Fibroblast of lung (primary cell): ENCODE measurements around the gene GNPTAB. TPM values are rescaled to one million over a fixed set of nuclear protein-coding genes. Genes with fewer than 3 reads are reported as not detected.

Source experiments
- DNase-seq, 2 donors: peaks; one replicate each; pipeline versions ENCODE4 v3.0.0 to v3.0.0-alpha.2; 2010; ENCODE audit warnings: low read depth in 2 of 2
- H2AFZ ChIP-seq: 2 replicates; pipeline ENCODE4 v1.5.1; 2012; ENCODE audit warnings: low read length, control low read depth, inconsistent platforms
- H3K27ac ChIP-seq: 2 replicates; pipeline ENCODE4 v1.5.1; 2011; ENCODE audit warnings: low read length, control low read depth; ENCODE audit not compliant: insufficient read depth
- H3K27me3 ChIP-seq: 2 replicates; pipeline ENCODE4 v1.5.1; 2011; ENCODE audit warnings: mild to moderate bottlenecking, low read length; ENCODE audit not compliant: control insufficient read depth, insufficient read depth
- H3K36me3 ChIP-seq: 2 replicates; pipeline ENCODE4 v1.5.1; 2011; ENCODE audit warnings: low read length; ENCODE audit not compliant: control insufficient read depth, insufficient read depth
- H3K4me1 ChIP-seq: 2 replicates; pipeline ENCODE4 v1.5.1; 2011; ENCODE audit warnings: low read length; ENCODE audit not compliant: control insufficient read depth, insufficient read depth; ENCODE audit errors: extremely low read depth
- H3K4me2 ChIP-seq: 2 replicates; pipeline ENCODE4 v1.5.1; 2011; ENCODE audit warnings: low read length, control low read depth; ENCODE audit not compliant: insufficient read depth; ENCODE audit errors: extremely low read depth
- H3K4me3 ChIP-seq, 4 experiments: fragments of 200-600 bp in 1 of 4; sonication (generic) in 1 of 4; replicated peaks in 1 of 4; 2 replicates each; pipeline ENCODE4 v1.5.1; 2011 to 2016; ENCODE audit warnings: low read length in 4 of 4, low read depth in 3 of 4, mild to moderate bottlenecking in 3 of 4, control low read depth in 2 of 4, inconsistent platforms in 1 of 4, mixed read lengths in 1 of 4; ENCODE audit not compliant: insufficient read depth in 1 of 4; ENCODE audit errors: control extremely low read depth in 1 of 4
- H3K79me2 ChIP-seq: 2 replicates; pipeline ENCODE4 v1.5.1; 2012; ENCODE audit warnings: mild to moderate bottlenecking, low read length, inconsistent platforms; ENCODE audit not compliant: control insufficient read depth, insufficient read depth
- H3K9ac ChIP-seq: 2 replicates; pipeline ENCODE4 v1.5.1; 2011; ENCODE audit warnings: mild to moderate bottlenecking, low read length, control low read depth; ENCODE audit not compliant: insufficient read depth
- H3K9me3 ChIP-seq: 2 replicates; pipeline ENCODE4 v1.5.1; 2012; ENCODE audit warnings: low read depth, low read length; ENCODE audit not compliant: control insufficient read depth, insufficient read depth
- H4K20me1 ChIP-seq: 2 replicates; pipeline ENCODE4 v1.5.1; 2011; ENCODE audit warnings: low read length; ENCODE audit not compliant: control insufficient read depth, insufficient read depth; ENCODE audit errors: extremely low read depth
- EZH2 ChIP-seq: IDR thresholded peaks from 2 replicates; pipeline ENCODE4 v1.5.1; 2012; ENCODE audit warnings: low read length, control low read depth, mild to moderate bottlenecking; ENCODE audit errors: missing control alignments
- polyA plus RNA-seq, 2 donors: library from polyadenylated mRNA; depleted of rRNA in 1 of 2; stranded (reverse) in 1 of 2; unstranded in 1 of 2; fragments of >200 nt; gene quantifications; 2 replicates each; pipeline ENCODE4 v1.2.1, GENCODE V29; 2011 to 2012; ENCODE audit warnings: missing spikeins in 1 of 2
- total RNA-seq: library from RNA; depleted of rRNA; stranded (reverse); fragments of >200 nt; gene quantifications from 2 replicates; pipeline ENCODE4 v1.2.1, GENCODE V29; 2014
- TF ChIP-seq, protein P1 (sequence below), 2 donors: IDR thresholded peaks in 1 of 2; conservative IDR thresholded peaks in 1 of 2; 1 replicate in 1 of 2; 2 replicates in 1 of 2; pipeline ENCODE4 v1.5.1; 2011 to 2012; ENCODE audit warnings: low read length in 2 of 2, control low read depth in 1 of 2, inconsistent platforms in 1 of 2, low read depth in 1 of 2, mild to moderate bottlenecking in 1 of 2

GNPTAB gene
- total and polyA plus RNA-seq, 2 donors (not counting 1 experiment from before 2014, with no cell fraction given) = 49.7 to 58.4 TPM

DNA sequence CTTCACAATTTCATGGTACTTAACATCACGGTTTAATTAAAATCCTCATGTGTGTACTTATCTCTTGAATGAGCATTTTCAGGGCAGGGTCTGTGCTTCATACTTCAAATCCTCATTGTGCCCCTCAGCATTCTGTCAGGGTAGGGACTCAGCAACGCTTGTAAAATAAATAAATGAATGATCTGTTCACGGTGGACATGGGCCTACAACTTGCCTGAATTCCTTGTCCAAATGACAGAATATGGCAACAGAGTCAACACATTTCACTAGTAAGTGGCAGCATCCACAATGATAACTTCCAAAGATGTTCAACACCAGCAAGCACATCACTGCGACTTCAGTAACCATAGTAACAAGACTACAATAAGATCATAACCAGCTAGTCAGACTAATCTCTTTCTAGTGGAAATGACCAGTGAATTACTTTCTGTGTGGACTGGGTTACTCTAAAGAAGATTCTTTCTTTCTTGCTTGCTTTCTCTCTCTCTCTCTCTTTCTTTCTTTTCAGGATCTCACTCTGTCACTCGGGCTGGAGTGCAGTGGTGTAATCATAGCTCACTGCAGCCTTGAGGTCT lies 14.5 kb upstream of the GNPTAB start:
- H2AFZ ChIP-seq = no peak overlapping the region

DNA sequence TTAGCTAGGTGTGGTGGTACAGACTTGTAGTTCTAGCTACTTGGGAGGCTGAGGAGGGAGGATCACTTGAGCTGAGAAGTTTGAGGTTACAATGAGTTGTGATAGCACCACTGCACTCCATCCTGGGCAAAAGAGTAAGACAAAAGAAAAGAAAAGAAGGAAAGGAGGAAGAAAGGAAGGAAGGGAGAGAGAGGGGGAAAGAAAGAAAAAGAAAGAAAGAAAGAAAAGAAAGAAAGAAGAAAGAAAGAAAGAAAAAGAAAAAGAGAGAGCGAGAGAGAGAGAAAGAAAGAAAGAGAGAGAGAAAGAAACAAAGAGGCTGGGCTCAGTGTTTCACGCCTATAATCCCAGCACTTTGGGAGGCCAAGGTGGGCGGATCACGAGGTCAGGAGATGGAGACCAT lies 10.3 kb upstream of the GNPTAB start:
- H3K36me3 ChIP-seq = no peaks in the 10 kb centered on the region

More for the DNA sequence above, 14.5 kb upstream of the GNPTAB start:
- no peak for DNase-seq
- no peak overlapping the region for H3K9ac ChIP-seq
- H3K27ac ChIP-seq = no peak overlapping the region
- H3K36me3 ChIP-seq = no peaks in the 10 kb centered on the region
- no peaks in the 10 kb centered on the region for H3K9me3 ChIP-seq
- no peak for TF ChIP-seq EZH2
- TF ChIP-seq, protein P1, sequence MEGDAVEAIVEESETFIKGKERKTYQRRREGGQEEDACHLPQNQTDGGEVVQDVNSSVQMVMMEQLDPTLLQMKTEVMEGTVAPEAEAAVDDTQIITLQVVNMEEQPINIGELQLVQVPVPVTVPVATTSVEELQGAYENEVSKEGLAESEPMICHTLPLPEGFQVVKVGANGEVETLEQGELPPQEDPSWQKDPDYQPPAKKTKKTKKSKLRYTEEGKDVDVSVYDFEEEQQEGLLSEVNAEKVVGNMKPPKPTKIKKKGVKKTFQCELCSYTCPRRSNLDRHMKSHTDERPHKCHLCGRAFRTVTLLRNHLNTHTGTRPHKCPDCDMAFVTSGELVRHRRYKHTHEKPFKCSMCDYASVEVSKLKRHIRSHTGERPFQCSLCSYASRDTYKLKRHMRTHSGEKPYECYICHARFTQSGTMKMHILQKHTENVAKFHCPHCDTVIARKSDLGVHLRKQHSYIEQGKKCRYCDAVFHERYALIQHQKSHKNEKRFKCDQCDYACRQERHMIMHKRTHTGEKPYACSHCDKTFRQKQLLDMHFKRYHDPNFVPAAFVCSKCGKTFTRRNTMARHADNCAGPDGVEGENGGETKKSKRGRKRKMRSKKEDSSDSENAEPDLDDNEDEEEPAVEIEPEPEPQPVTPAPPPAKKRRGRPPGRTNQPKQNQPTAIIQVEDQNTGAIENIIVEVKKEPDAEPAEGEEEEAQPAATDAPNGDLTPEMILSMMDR (conservative IDR thresholded peaks at IDR 0.05 in 1 of 2, IDR thresholded peaks at IDR 0.05 in 1 of 2; ENCODE audit: low read depth in 1 of 2, low read length in 2 of 2) = no peak
- no peaks in the 10 kb centered on the region for H3K4me1 ChIP-seq
- H3K4me3 ChIP-seq = no peak overlapping the region
- no peak overlapping the region for H3K4me2 ChIP-seq
- no peaks in the 10 kb centered on the region for H3K79me2 ChIP-seq
- H4K20me1 ChIP-seq = no peaks in the 10 kb centered on the region
- no peaks in the 10 kb centered on the region for H3K27me3 ChIP-seq

DNA sequence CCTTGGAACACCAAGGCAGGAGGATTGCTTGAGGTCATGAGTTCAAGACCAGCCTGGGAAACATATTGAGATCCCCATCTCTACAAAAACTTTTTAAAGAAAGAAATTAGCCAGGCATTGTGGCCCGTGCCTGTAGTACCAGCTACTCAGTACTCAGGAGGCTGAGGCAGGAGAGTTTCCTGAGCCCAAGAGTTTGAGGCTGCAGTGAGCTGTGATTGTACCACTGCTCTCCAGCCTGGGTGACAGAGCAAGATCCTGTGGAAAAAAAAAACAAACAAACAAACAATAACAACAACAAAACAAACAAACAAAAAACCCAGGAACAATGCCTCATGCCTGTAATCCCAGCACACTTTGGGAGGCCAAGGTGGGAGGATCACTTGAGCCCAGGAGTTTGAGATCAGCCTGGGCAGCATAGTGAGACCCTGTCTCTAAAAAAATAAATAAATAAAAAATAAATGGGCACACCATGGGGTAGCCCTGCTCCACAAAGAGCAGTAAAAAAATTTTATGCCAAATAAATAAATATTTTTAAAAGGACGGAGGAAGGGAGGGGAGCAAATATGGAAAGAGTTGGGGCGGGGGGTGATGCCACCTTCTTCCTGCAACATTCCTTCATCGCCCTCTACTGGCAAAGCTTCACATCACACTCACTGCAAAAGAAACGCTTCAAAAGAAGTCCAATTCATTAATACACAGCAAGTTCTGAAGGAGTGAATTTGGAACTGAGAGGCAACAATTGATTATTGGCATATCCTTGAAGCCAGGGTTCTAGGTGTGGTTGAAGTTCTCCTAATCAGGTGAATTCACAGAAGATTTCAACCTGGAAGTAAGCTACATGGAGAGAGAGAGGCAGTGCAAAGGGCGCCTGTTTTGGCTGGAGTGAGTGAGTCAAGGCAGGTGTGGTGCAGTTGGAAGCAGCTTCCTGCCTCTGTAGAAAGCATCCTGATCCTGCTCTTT lies 8.8 kb upstream of the GNPTAB start:
- DNase-seq = peak; percentile 41 to 70
- H3K4me2 ChIP-seq = no peak overlapping the region
- TF ChIP-seq EZH2 = no peak
- TF ChIP-seq, protein P1 (conservative IDR thresholded peaks at IDR 0.05 in 1 of 2, IDR thresholded peaks at IDR 0.05 in 1 of 2; ENCODE audit: low read depth in 1 of 2, low read length in 2 of 2) = peak; percentile 84 to 87
- no peak overlapping the region for H3K4me3 ChIP-seq
- H3K79me2 ChIP-seq = no peaks in the 10 kb centered on the region
- H3K4me1 ChIP-seq = no peaks in the 10 kb centered on the region
- no peaks in the 10 kb centered on the region for H3K9me3 ChIP-seq
- no peak overlapping the region for H3K27ac ChIP-seq
- no peak overlapping the region for H3K9ac ChIP-seq
- H3K36me3 ChIP-seq = no peaks in the 10 kb centered on the region
- no peaks in the 10 kb centered on the region for H3K27me3 ChIP-seq
- no peaks in the 10 kb centered on the region for H4K20me1 ChIP-seq
- H2AFZ ChIP-seq = no peak overlapping the region

More for the DNA sequence above, 10.3 kb upstream of the GNPTAB start:
- no peak overlapping the region for H3K27ac ChIP-seq
- no peaks in the 10 kb centered on the region for H4K20me1 ChIP-seq
- H3K4me2 ChIP-seq = no peak overlapping the region
- no peak for TF ChIP-seq EZH2
- TF ChIP-seq, protein P1 (conservative IDR thresholded peaks at IDR 0.05 in 1 of 2, IDR thresholded peaks at IDR 0.05 in 1 of 2; ENCODE audit: low read depth in 1 of 2, low read length in 2 of 2) = no peak
- H2AFZ ChIP-seq = no peak overlapping the region
- no peak for DNase-seq
- H3K9ac ChIP-seq = no peak overlapping the region
- no peak overlapping the region for H3K4me3 ChIP-seq
- H3K9me3 ChIP-seq = no peaks in the 10 kb centered on the region
- H3K4me1 ChIP-seq = no peaks in the 10 kb centered on the region
- H3K27me3 ChIP-seq = no peaks in the 10 kb centered on the region
- no peaks in the 10 kb centered on the region for H3K79me2 ChIP-seq
